RWPE1 (cell line): ENCODE measurements around the gene CER1.

ENCODE experiments used
- CTCF ChIA-PET: fragments of 350-600 bp; sonication (Branson Sonifier 250); formaldehyde crosslinking; extraction: SDS; loops from one replicate; lab custom pipeline; 2021; lab: Yijun Ruan, JAX
- POLR2A ChIA-PET: fragments of 400-600 bp; formaldehyde crosslinking; extraction: SDS; loops from one replicate; lab custom pipeline; 2020; ENCODE audit warnings: antibody characterized with exemption; ENCODE audit not compliant: low non-redundant PET; lab: Yijun Ruan, JAX
- DNase-seq: peaks from one replicate; pipeline ENCODE4 v3.0.0; 2012; ENCODE audit warnings: low spot score
- H3K27ac ChIP-seq: fragments of 450-650 bp; 2 replicates; pipeline ENCODE4 v1.5.1; 2017
- TF ChIP-seq, protein P1 (sequence below): fragments of 450-650 bp; conservative IDR thresholded peaks from 2 replicates; pipeline ENCODE4 v1.5.1; 2017; ENCODE audit warnings: low read depth, mild to moderate bottlenecking

Gene CER1

DNA sequence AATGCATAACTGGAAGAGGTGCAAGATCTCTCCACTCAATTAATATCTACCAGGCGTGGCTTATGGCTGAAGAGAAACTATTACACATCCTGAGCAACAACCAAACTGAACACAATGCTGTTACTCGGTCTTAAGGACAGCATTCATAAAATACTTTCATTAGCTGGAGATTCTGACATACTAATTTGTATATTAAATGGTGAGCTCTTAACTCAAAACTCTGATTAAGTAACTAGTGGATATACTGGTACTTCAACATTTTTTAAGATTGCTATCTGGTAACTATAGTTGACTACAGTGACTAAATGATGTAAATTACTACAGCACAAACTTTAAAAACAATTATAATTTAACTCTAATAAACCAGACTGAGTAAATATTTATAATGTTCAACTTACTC lies 45.1 kb downstream of the CER1 start:
- CTCF ChIA-PET = no interaction called here
- POLR2A ChIA-PET = no interaction called here
- no peak overlapping the region for H3K27ac ChIP-seq
- TF ChIP-seq, protein P1, sequence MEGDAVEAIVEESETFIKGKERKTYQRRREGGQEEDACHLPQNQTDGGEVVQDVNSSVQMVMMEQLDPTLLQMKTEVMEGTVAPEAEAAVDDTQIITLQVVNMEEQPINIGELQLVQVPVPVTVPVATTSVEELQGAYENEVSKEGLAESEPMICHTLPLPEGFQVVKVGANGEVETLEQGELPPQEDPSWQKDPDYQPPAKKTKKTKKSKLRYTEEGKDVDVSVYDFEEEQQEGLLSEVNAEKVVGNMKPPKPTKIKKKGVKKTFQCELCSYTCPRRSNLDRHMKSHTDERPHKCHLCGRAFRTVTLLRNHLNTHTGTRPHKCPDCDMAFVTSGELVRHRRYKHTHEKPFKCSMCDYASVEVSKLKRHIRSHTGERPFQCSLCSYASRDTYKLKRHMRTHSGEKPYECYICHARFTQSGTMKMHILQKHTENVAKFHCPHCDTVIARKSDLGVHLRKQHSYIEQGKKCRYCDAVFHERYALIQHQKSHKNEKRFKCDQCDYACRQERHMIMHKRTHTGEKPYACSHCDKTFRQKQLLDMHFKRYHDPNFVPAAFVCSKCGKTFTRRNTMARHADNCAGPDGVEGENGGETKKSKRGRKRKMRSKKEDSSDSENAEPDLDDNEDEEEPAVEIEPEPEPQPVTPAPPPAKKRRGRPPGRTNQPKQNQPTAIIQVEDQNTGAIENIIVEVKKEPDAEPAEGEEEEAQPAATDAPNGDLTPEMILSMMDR = no peak
- DNase-seq = no peak

DNA sequence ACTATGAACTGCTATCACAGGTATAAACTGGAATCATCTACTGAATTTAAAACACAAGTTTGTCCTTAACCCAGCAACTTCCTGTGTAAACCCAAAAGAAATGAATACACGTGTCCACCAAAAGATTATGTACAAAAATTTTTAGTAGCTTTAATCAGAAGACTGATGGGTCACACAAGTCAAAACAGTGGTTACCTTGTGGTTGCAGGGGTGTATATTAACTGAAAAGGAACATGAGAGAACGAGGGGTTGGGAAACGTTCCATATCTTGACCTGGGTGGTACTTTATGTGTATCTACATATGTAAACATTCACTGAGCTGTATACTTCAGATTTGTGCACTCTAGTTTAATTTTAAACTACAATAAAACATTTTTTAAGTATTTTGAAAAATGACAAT lies 47.9 kb downstream of the CER1 start:
- ChIA-PET POLR2A (no interaction called here), CTCF (interaction anchor here (0.6 kb wide), 1 partner anchor 94 kb away, joined by 3 read pairs; no protein-coding TSS in a partner anchor)
- H3K27ac ChIP-seq = no peak overlapping the region
- no peak for DNase-seq
- TF ChIP-seq, protein P1 = no peak

DNA sequence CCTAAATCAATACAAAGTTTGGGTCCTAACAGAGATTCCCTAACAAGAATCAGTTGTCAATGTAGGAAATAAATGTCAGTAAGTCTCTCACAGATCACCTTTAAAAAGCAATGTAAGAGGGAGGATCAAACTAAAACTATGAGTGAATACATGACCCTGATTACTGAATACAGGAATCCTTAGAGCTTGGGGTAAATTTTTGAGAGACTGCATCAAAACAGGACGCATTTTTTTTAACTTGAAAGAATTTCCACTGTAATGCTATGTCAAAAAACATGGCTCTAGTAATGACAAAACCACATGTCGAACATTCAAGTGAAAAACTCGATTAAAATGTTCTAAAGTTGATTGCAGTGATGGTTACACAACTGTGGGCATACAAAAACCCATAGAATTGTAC lies 51.2 kb downstream of the CER1 start:
- ChIA-PET CTCF (interaction anchor here (0.9 kb wide), 1 partner anchor 97 kb away, joined by 3 read pairs; no protein-coding TSS in a partner anchor), POLR2A (no interaction called here)
- TF ChIP-seq, protein P1 = no peak
- no peak for DNase-seq
- H3K27ac ChIP-seq = no peak overlapping the region

DNA sequence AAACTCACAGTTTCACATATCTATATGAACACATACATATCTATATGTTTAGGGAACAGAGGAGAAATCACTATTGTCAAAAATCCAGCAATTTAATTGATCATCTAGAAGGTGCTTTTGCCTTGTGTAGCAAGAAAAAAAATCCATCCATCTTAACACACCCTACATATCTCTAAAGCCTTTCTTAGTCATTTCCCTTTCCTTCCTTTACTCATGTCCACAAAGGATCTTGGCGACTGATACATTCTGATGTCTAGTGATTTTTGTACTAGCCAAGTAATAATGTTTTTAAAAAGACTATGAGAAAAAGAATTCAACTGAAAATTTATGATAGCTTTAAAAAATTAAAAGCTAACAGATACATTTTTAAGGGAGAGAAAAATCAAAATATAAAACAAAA lies 51.8 kb downstream of the CER1 start:
- DNase-seq = no peak
- CTCF ChIA-PET = interaction anchor here (0.9 kb wide), 1 partner anchor 98 kb away, joined by 3 read pairs; no protein-coding TSS in a partner anchor
- H3K27ac ChIP-seq = no peak overlapping the region
- TF ChIP-seq, protein P1 = no peak
- POLR2A ChIA-PET = no interaction called here
